HG02870 (cell line): ENCODE results near the gene OR1J2.

Experiments used
- ATAC-seq: cut with Tn5 transposase; IDR thresholded peaks from one replicate; pipeline ENCODE4 v1.9.1; 2021; ENCODE audit warnings: mild to moderate bottlenecking, moderate library complexity; ENCODE audit not compliant: unreplicated experiment

OR1J2 gene

DNA sequence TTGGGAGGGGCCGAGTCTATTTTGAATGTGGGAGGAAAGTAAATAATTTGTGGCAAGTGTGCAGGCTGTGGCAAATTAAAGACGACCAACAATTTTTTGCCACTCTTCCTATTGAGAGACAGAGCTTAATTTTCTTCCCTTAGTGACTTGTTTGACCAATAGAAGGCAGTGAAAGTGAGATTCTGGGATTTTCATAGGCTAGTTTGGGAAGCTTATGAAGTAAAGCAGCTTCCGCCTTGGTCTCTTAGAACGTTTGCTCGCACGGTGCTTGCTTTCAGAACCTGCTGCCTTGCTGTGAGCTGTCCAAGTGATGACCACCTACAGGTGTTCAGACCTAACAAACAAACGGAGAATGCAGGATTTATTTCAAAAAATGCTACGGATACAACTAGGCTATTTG lies 35.6 kb downstream of the OR1J2 start:
- ATAC-seq = no peak

DNA sequence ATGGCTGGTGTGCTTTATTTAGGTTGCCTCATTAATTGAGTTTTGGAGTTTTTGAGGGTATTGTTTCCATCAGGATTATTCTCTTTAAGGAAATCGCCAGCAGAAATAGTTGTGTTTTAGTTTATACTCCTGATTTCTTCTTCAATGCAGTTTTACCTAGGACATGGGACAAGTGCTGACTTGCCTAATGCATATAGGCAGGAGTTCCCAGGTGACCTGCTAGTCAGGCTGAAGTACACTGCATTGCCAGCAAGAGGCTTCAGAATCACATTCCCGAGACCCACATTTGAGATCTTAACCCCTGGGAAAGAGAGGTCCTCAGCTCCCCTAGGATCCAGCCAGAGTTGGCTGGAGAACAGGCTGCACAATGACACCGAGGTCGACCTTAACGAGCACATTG lies 40.8 kb downstream of the OR1J2 start:
- no peak for ATAC-seq

DNA sequence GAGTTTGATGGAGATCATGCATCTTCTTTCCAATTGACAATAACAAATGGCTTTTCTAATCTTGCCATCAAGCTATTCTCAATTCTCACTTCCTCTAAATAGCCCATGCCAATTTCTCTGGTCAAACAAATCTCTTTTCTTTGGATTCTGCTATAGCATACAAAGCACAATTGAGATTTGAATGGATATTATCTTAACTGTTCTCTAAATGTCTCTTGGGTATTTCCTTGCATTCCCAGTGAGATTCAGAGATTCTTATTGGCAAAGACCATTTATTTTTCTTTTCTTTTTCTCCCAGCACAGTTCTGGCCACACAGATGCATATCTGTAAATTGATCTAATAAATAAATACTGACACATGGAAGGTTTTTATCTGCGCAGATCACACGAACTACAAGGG lies 42.2 kb downstream of the OR1J2 start, which contains the start of gene OR1N2:
Gene OR1N2 (plus strand): TSS at position 301 of the 400 bp plus-strand sequence. CDS start 100 bp downstream, outside the sequence.
- no peak for ATAC-seq
